Measurements from ENCODE around the gene SHISA7. TPM values are rescaled to one million over a fixed set of nuclear protein-coding genes. Genes with fewer than 3 reads are reported as not detected.

The SHISA7 gene
- total RNA-seq, 2 experiments from 2014 or later: not detected

- H3K4me3 Mint-ChIP-seq: peak overlapping the region; percentile 75
- H3K36me3 Mint-ChIP-seq (ENCODE audit: low read depth): no peaks in the 10 kb centered on the region
- H3K4me1 Mint-ChIP-seq: peaks cover 18% of the 10 kb centered on the region
- H3K27ac Mint-ChIP-seq: peak overlapping the region; percentile 60
- DNase-seq: no peak
- intact Hi-C loops (cut with DNase I, micrococcal nuclease): no loop called here
- CTCF ChIA-PET: interaction anchor here (0.7 to 1.6 kb wide), 6 partner anchors 12 to 149 kb away, joined by 3 to 5 read pairs (median 3); partner anchors contain the start of gene ISOC2
- ATAC-seq: no peak
- POLR2A ChIA-PET: interaction anchor here (0.5 to 0.8 kb wide), 2 partner anchors 11 to 1898 kb away, joined by 3 to 6 read pairs; no protein-coding TSS in a partner anchor
- no peaks in the 10 kb centered on the region for H3K27me3 Mint-ChIP-seq
- H3K9me3 Mint-ChIP-seq (ENCODE audit: low read depth): no peaks in the 10 kb centered on the region
Measured at GRCh38 chr19:55486043-55486970, 43.2 kb upstream of the SHISA7 start.

GRCh38 chr19:55485439-55486011 lies 42.4 kb upstream of the SHISA7 start:
- ChIA-PET POLR2A (interaction anchor here (0.5 to 1.2 kb wide), 5 partner anchors 9 to 1899 kb away, joined by 3 to 6 read pairs (median 3); partner anchors contain the start of genes KMT5C and ZNF628), CTCF (interaction anchor here (0.6 to 1.6 kb wide), 7 partner anchors 11 to 169 kb away, joined by 3 to 6 read pairs (median 3); no protein-coding TSS in a partner anchor)
- peak overlapping the region; percentile 75 for H3K4me3 Mint-ChIP-seq
- H3K27me3 Mint-ChIP-seq: no peaks in the 10 kb centered on the region
- H3K4me1 Mint-ChIP-seq: peaks cover 18% of the 10 kb centered on the region
- DNase-seq (no peak), ATAC-seq (no peak)
- H3K9me3 Mint-ChIP-seq (ENCODE audit: low read depth): no peaks in the 10 kb centered on the region
- intact Hi-C loops (cut with DNase I, micrococcal nuclease): loop anchor here in 1 of 2 experiments (1.0 kb wide), 2 partner anchors 24 to 100 kb away; partner anchors contain the start of genes ISOC2 and RPL28
- H3K36me3 Mint-ChIP-seq (ENCODE audit: low read depth): no peaks in the 10 kb centered on the region
- peak overlapping the region; percentile 78 for H3K27ac Mint-ChIP-seq

GRCh38 chr19:55484593-55485438 lies 41.7 kb upstream of the SHISA7 start, which contains the start of gene NAT14:
TSS of gene NAT14 (plus strand) at chr19:55485188. CDS start at chr19:55485709, 521 bp downstream.
- ChIA-PET POLR2A (interaction anchor here (0.7 to 1.2 kb wide), 3 partner anchors 8 to 145 kb away, joined by 3 to 4 read pairs (median 3); partner anchors contain the start of genes KMT5C and ZNF628), CTCF (interaction anchor here (0.6 to 1.6 kb wide), 7 partner anchors 10 to 170 kb away, joined by 3 to 6 read pairs (median 3); no protein-coding TSS in a partner anchor)
- peak within 1 kb of the TSS; percentile 75 for H3K4me3 Mint-ChIP-seq
- peaks cover 21% of the 10 kb centered on the region for H3K4me1 Mint-ChIP-seq
- H3K27me3 Mint-ChIP-seq: no peaks in the 10 kb centered on the region
- ATAC-seq (peak; percentile 74), DNase-seq (peak; percentile 75)
- H3K9me3 Mint-ChIP-seq (ENCODE audit: low read depth): no peaks in the 10 kb centered on the region
- intact Hi-C loops (cut with DNase I, micrococcal nuclease): loop anchor here in 1 of 2 experiments (1.0 kb wide), 2 partner anchors 24 to 100 kb away; partner anchors contain the start of genes ISOC2 and RPL28
- H3K27ac Mint-ChIP-seq: peak within 1 kb of the TSS; percentile 78
- H3K36me3 Mint-ChIP-seq (ENCODE audit: low read depth): no peaks in the 10 kb centered on the region

GRCh38 chr19:55483706-55484592 lies 40.8 kb upstream of the SHISA7 start:
- ChIA-PET CTCF (interaction anchor here (0.9 to 1.6 kb wide), 3 partner anchors 10 to 20 kb away, joined by 3 to 6 read pairs (median 3); no protein-coding TSS in a partner anchor), POLR2A (interaction anchor here (0.6 to 1.2 kb wide), 3 partner anchors 8 to 33 kb away, joined by 3 to 4 read pairs (median 4); partner anchors contain the start of gene ZNF628)
- intact Hi-C loops (cut with DNase I, micrococcal nuclease): no loop called here
- ATAC-seq: no peak
- H3K27me3 Mint-ChIP-seq: no peaks in the 10 kb centered on the region
- H3K36me3 Mint-ChIP-seq (ENCODE audit: low read depth): peaks cover under 1% of the 10 kb centered on the region
- DNase-seq: no peak
- H3K27ac Mint-ChIP-seq: no peak overlapping the region
- peak overlapping the region; percentile 75 for H3K4me3 Mint-ChIP-seq
- H3K9me3 Mint-ChIP-seq (ENCODE audit: low read depth): no peaks in the 10 kb centered on the region
- peaks cover 28% of the 10 kb centered on the region for H3K4me1 Mint-ChIP-seq

- ATAC-seq (no peak), DNase-seq (no peak)
- H3K27ac Mint-ChIP-seq: no peak overlapping the region
- POLR2A ChIA-PET: interaction anchor here (0.6 kb wide), 1 partner anchor 32 kb away, joined by 4 read pairs; no protein-coding TSS in a partner anchor
- no peak overlapping the region for H3K4me3 Mint-ChIP-seq
- H3K4me1 Mint-ChIP-seq: peaks cover 36% of the 10 kb centered on the region
- intact Hi-C loops (cut with DNase I, micrococcal nuclease): no loop called here
- peaks cover 5% of the 10 kb centered on the region for H3K36me3 Mint-ChIP-seq (ENCODE audit: low read depth)
- no peaks in the 10 kb centered on the region for H3K27me3 Mint-ChIP-seq
- CTCF ChIA-PET: no interaction called here
- H3K9me3 Mint-ChIP-seq (ENCODE audit: low read depth): no peaks in the 10 kb centered on the region
Measured at GRCh38 chr19:55482967-55483705, 40.0 kb upstream of the SHISA7 start.

- Mint-ChIP-seq H3K27ac (no peak overlapping the region), H3K4me3 (no peak overlapping the region), H3K36me3 (ENCODE audit: low read depth) (peaks cover 5% of the 10 kb centered on the region), H3K4me1 (peaks cover 37% of the 10 kb centered on the region), H3K9me3 (ENCODE audit: low read depth) (no peaks in the 10 kb centered on the region), H3K27me3 (no peaks in the 10 kb centered on the region)
- CTCF ChIA-PET: no interaction called here
- intact Hi-C loops (cut with DNase I, micrococcal nuclease): no loop called here
- no peak for DNase-seq
- POLR2A ChIA-PET: interaction anchor here (1.0 kb wide), 1 partner anchor 20 kb away, joined by 4 read pairs; no protein-coding TSS in a partner anchor
- ATAC-seq: no peak
Measured at GRCh38 chr19:55482156-55482961, 39.3 kb upstream of the SHISA7 start.

GRCh38 chr19:55481794-55482155 lies 38.7 kb upstream of the SHISA7 start:
- intact Hi-C loops (cut with DNase I, micrococcal nuclease): no loop called here
- no peak for DNase-seq
- Mint-ChIP-seq H3K9me3 (ENCODE audit: low read depth) (no peaks in the 10 kb centered on the region), H3K4me3 (no peak overlapping the region), H3K27me3 (no peaks in the 10 kb centered on the region), H3K27ac (no peak overlapping the region), H3K4me1 (peaks cover 33% of the 10 kb centered on the region), H3K36me3 (ENCODE audit: low read depth) (peaks cover 5% of the 10 kb centered on the region)
- ChIA-PET CTCF (no interaction called here), POLR2A (interaction anchor here (1.0 kb wide), 1 partner anchor 20 kb away, joined by 4 read pairs; no protein-coding TSS in a partner anchor)
- no peak for ATAC-seq

- DNase-seq (no peak), ATAC-seq (no peak)
- Mint-ChIP-seq H3K27ac (no peak overlapping the region), H3K9me3 (ENCODE audit: low read depth) (no peaks in the 10 kb centered on the region), H3K36me3 (ENCODE audit: low read depth) (peaks cover 5% of the 10 kb centered on the region), H3K4me1 (peaks cover 33% of the 10 kb centered on the region), H3K27me3 (no peaks in the 10 kb centered on the region), H3K4me3 (no peak overlapping the region)
- intact Hi-C loops (cut with DNase I, micrococcal nuclease): no loop called here
- ChIA-PET CTCF (no interaction called here), POLR2A (interaction anchor here (1.0 kb wide), 1 partner anchor 19 kb away, joined by 4 read pairs; no protein-coding TSS in a partner anchor)
Measured at GRCh38 chr19:55481148-55481793, 38.2 kb upstream of the SHISA7 start.
